ENCODE data around the gene CTR9. TPM values are rescaled to one million over a fixed set of nuclear protein-coding genes. Genes with fewer than 3 reads are reported as not detected.
"Not testable (repeated sequence)": the region's sequence is repeated elsewhere in the genome, so short reads cannot be mapped to it uniquely, and the experiment has no call there.

CTR9 gene
- total RNA-seq, 1 donor from 2014 or later: 32.5 TPM

DNA sequence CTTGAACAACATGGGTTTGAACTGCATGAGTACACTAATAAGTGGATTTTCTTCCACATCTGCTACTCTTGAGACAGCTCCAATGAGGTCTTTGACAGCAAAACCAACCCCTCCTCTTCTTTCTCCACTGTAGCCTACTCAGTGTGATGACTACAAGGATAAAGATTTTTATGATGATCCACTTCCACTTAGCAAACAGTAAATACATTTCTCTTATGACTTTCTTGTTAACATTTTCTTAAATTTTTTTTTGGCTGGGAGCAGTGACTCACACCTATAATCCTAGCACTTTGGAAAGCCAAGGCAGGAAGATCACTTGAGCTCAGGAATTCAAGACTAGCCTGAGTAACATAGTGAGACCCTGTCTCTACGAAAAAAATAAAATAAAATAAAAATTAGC is 67.5 kb downstream of the CTR9 start:
- no peak for DNase-seq (ENCODE audit: low spot score)

DNA sequence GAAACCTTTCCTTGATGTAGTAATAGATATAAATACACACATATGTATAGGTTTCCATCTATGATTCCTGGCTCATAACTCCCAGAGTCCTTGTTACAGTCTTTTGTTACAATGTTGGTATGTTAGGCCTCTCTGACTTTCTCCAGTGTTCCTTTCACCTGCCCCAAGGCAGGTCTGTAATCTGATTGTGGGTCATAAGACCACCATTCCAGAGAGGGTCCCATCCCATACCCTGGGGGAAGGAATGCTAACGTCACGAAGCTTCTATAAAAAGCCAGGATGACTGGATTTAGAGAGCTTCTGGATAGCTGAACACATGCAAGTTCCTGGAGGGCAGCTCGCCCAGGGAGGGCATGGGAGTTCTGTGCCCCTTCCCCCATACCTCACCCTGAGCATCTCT is 71.4 kb downstream of the CTR9 start:
- not testable (repeated sequence) for DNase-seq (ENCODE audit: low spot score)

DNA sequence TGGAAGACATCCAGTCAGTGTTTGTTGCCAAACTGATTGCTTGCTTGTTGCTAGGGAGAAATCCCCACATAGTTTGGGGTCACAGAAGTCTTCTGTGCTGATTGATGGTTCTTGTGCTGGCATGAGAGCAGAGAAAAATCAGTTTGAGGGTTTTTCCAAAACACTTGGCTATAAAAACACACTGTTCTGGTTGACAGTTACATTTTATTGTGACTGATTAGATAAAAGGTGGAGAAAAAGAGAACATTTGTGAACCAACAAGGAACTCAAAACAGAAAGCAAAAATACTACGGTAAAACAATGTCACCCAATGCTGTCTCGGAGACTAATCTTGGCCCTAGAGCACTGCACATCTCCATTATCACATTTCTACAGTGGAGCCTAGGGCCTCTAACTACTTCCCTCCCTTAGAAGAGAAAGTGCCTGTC is 72.1 kb downstream of the CTR9 start:
- DNase-seq (ENCODE audit: low spot score): no peak

DNA sequence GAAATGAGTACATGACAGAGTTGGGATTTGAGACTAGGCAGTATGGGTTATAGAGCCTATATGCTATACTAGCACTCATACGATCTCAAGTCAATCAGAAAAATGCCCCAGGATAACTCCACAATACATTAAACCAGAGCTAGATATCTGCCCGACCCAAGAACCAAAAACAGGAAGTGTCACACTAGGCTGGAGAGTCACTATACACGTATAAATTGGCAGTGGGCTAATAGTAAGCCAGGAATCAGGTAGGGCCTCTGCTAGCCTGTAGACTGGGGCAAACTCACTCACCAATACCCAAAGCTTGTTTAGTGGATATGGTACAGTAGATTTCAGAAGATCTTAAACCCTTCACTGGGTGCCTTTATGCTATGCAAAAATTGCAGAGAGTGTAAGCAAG is 73.8 kb downstream of the CTR9 start:
- no peak for DNase-seq (ENCODE audit: low spot score)

DNA sequence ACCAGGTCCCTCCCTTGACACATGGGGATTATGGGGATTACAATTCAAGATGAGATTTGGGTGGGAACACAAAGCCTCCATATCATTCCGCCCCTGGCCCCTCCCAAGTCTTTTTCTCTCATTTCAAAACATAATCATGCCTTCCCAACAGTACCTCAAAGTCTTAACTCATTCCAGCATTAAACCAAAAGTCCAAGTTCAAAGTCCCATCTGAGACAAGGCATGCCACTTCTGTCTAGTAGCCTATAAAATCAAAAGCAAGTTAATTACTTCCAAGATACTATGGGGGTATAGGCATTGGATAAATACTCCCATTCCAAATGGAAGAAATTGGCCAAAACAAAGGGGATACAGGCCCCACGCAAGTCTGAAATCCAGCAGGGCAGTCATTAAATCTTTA is 77.4 kb downstream of the CTR9 start:
- no peak for DNase-seq (ENCODE audit: low spot score)

DNA sequence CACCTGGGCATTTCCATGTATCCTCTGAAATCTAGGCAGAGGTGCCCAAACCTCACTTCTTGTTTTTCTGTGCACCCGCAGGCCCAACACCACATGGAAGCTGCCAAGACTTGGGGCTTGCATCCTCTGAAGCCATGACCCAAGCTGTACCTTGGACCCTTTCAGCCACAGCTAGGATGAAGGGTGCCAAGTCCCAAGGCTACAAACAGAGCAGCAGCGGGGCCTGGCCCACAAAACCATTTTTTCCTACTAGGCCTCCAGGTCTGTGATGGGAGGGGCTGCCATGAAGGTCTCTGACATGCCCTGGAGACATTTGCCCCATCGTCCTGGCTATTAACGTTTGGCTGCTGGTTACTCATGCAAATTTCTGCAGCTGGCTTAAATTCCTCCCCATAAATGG is 78.1 kb downstream of the CTR9 start:
- no peak for DNase-seq (ENCODE audit: low spot score)

Other genes starting within 250 kb of the CTR9 start
- 54.0 TPM for gene RNF141, start 210.1 kb upstream of the CTR9 start, total RNA-seq
- 352 TPM for gene LYVE1, start 182.6 kb upstream of the CTR9 start, total RNA-seq
- 24.8 TPM for gene IRAG1, start 57.5 kb upstream of the CTR9 start, total RNA-seq
- 854 TPM for gene EIF4G2, start 57.7 kb downstream of the CTR9 start, total RNA-seq
- gene ZBED5, start 106.8 kb downstream of the CTR9 start, total RNA-seq: 25.9 TPM

Measured in mesenteric fat pad (tissue), 1 donor.